Trophoblast cell (in vitro differentiated cells and primary cell): ENCODE measurements around the gene MLYCD.

Experiments
- DNase-seq, 2 donors: peaks; one replicate each; pipeline ENCODE4 v3.0.0-alpha.2; 2016
- H2AFZ ChIP-seq: 2 replicates; pipeline ENCODE4 v1.6.1; 2013; ENCODE audit warnings: low read length, moderate library complexity, mild to moderate bottlenecking; ENCODE audit not compliant: insufficient read depth, poor library complexity
- H2AK5ac ChIP-seq: 2 replicates; pipeline ENCODE4 v1.6.1; 2013; ENCODE audit warnings: mild to moderate bottlenecking, low read length
- H2BK120ac ChIP-seq: 2 replicates; pipeline ENCODE4 v1.6.1; 2013; ENCODE audit warnings: low read length, mild to moderate bottlenecking, moderate library complexity; ENCODE audit not compliant: insufficient read depth, poor library complexity
- H2BK12ac ChIP-seq: 2 replicates; pipeline ENCODE4 v1.6.1; 2013; ENCODE audit warnings: mild to moderate bottlenecking, low read length, moderate library complexity
- H2BK5ac ChIP-seq: 2 replicates; pipeline ENCODE4 v1.6.1; 2013; ENCODE audit warnings: low read length, low read depth, moderate library complexity, mild to moderate bottlenecking; ENCODE audit not compliant: poor library complexity
- H3K14ac ChIP-seq: 2 replicates; pipeline ENCODE4 v1.6.1; 2013; ENCODE audit warnings: mild to moderate bottlenecking, low read length
- H3K18ac ChIP-seq: 2 replicates; pipeline ENCODE4 v1.6.1; 2013; ENCODE audit warnings: mild to moderate bottlenecking, low read length
- H3K23ac ChIP-seq: 2 replicates; pipeline ENCODE4 v1.6.1; 2013; ENCODE audit warnings: low read length
- H3K27ac ChIP-seq: 2 replicates; pipeline ENCODE4 v1.5.1; 2013; ENCODE audit warnings: low read depth, mild to moderate bottlenecking, inconsistent platforms, low read length, moderate library complexity
- H3K27me3 ChIP-seq: 2 replicates; pipeline ENCODE4 v1.6.1; 2013; ENCODE audit warnings: inconsistent platforms, mild to moderate bottlenecking, low read length, moderate library complexity; ENCODE audit not compliant: insufficient read depth
- H3K36me3 ChIP-seq, 2 experiments: 1 replicate in 1 of 2; 2 replicates in 1 of 2; pipeline ENCODE4 v1.6.1; 2013; ENCODE audit warnings: low read length in 2 of 2, mild to moderate bottlenecking in 2 of 2, moderate library complexity in 1 of 2; ENCODE audit not compliant: insufficient read depth in 2 of 2, control insufficient read depth in 1 of 2
- H3K4ac ChIP-seq: 2 replicates; pipeline ENCODE4 v1.6.1; 2013; ENCODE audit warnings: low read depth, mild to moderate bottlenecking, low read length, moderate library complexity
- H3K4me1 ChIP-seq, 2 experiments: 1 replicate in 1 of 2; 2 replicates in 1 of 2; pipeline ENCODE4 v1.6.1; 2013; ENCODE audit warnings: low read length in 2 of 2, mild to moderate bottlenecking in 2 of 2, moderate library complexity in 1 of 2; ENCODE audit not compliant: insufficient read depth in 2 of 2, control insufficient read depth in 1 of 2
- H3K4me2 ChIP-seq: 2 replicates; pipeline ENCODE4 v1.6.1; 2013; ENCODE audit warnings: inconsistent platforms, mild to moderate bottlenecking, low read length, moderate library complexity
- H3K4me3 ChIP-seq: 2 replicates; pipeline ENCODE4 v1.5.1; 2013; ENCODE audit warnings: mild to moderate bottlenecking, low read depth, low read length, inconsistent platforms
- H3K79me1 ChIP-seq: one replicate; pipeline ENCODE4 v1.6.1; 2013; ENCODE audit warnings: low read length
- H3K79me2 ChIP-seq: 2 replicates; pipeline ENCODE4 v1.6.1; 2013; ENCODE audit warnings: low read length, mild to moderate bottlenecking; ENCODE audit not compliant: control insufficient read depth, insufficient read depth, poor library complexity
- H3K9ac ChIP-seq: 2 replicates; pipeline ENCODE4 v1.6.1; 2013; ENCODE audit warnings: mild to moderate bottlenecking, low read length
- H3K9me3 ChIP-seq: 2 replicates; pipeline ENCODE4 v1.6.1; 2013; ENCODE audit warnings: low read depth, mild to moderate bottlenecking, control low read depth, inconsistent platforms, low read length; ENCODE audit not compliant: insufficient read depth
- H4K12ac ChIP-seq: 2 replicates; pipeline ENCODE4 v1.6.1; 2013; ENCODE audit warnings: low read depth, mild to moderate bottlenecking, low read length, moderate library complexity
- H4K8ac ChIP-seq: 2 replicates; pipeline ENCODE4 v1.6.1; 2013; ENCODE audit warnings: low read depth, mild to moderate bottlenecking, low read length, moderate library complexity
- H4K91ac ChIP-seq: one replicate; pipeline ENCODE4 v1.6.1; 2013; ENCODE audit warnings: low read depth, mild to moderate bottlenecking, low read length, moderate library complexity
- WGBS: extraction: QIAGEN DNeasy Blood & Tissue Kit; methylation state at CpG from one replicate; pipeline ENCODE4 v1.1.7; 2013; ENCODE audit warnings: missing lambda C conversion rate; ENCODE audit not compliant: insufficient read length, insufficient coverage; ENCODE audit errors: extremely low coverage; 5-methylcytosine and 5-hydroxymethylcytosine counted together

MLYCD gene

DNA sequence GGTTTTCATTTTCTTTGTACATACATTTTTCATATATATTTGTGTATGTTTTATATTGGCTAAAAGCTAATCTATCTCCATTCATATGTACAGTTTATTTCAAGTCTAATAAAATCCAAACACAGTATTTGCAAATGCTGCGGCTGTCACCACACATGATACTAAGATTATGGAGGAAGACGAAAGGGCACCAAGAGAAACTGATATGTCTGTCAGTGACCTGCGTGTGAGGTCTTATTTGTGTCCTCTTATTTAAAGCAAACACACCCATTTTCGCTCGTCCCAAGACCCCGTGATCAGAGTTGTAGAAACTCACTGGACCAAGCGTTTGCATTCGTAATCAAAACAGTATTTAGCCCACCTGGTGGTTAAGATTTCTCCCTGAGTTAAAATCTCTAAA is 8.2 kb downstream of the MLYCD start:
- no peak overlapping the region for H3K4me2 ChIP-seq
- H4K91ac ChIP-seq: no peak overlapping the region
- no peak overlapping the region for H3K27ac ChIP-seq
- H3K23ac ChIP-seq: no peak overlapping the region
- H2AFZ ChIP-seq: no peak overlapping the region
- H3K4ac ChIP-seq: no peak overlapping the region
- H3K18ac ChIP-seq: no peak overlapping the region
- H3K14ac ChIP-seq: no peak overlapping the region
- no peak overlapping the region for H2AK5ac ChIP-seq
- no peak overlapping the region for H3K4me3 ChIP-seq
- peaks cover 3 to 5% of the 10 kb centered on the region in 2 experiments for H3K36me3 ChIP-seq
- no CpG with 5 or more reads among the region's 8 CpGs for WGBS
- no peaks in the 10 kb centered on the region for H3K79me1 ChIP-seq
- H2BK120ac ChIP-seq: no peak overlapping the region
- no peaks in the 10 kb centered on the region for H3K9me3 ChIP-seq
- H4K8ac ChIP-seq: no peak overlapping the region
- H3K79me2 ChIP-seq: no peaks in the 10 kb centered on the region
- H3K27me3 ChIP-seq: no peaks in the 10 kb centered on the region
- no peak overlapping the region for H2BK12ac ChIP-seq
- no peak overlapping the region for H3K9ac ChIP-seq
- H2BK5ac ChIP-seq: no peak overlapping the region
- H3K4me1 ChIP-seq: peaks cover 0 to 3% of the 10 kb centered on the region in 2 experiments
- no peak overlapping the region for H4K12ac ChIP-seq
- no peak for DNase-seq

DNA sequence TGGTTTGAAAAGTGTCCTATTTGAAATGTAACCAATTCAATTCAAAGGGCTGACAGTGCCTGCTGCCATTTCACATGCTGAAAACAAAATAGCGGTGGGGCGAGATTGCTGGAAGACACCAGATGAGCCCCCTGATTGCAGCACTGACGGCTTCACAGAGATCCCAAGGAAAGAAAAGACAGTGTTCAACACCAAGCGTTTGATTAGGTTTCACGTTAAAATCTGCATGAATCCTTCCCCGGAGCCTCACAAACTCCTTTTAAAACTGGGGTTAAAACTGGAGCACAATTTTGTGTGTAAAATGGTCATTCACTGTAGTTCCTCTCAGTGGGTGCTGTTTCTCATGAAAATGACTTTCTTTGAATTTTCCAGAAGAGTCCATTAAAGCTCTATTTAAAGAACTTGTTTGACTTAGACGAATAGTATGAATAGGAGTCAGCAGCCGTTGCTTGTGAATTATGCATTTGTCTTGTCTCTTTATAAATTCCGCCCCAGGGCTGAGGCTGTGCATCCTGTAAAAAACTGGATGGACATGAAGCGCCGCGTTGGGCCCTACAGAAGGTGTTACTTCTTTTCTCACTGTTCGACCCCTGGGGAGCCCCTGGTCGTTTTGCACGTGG is 8.8 kb downstream of the MLYCD start:
- H2BK12ac ChIP-seq: no peak overlapping the region
- no peak overlapping the region for H3K4me3 ChIP-seq
- H3K79me2 ChIP-seq: no peaks in the 10 kb centered on the region
- WGBS: no CpG with 5 or more reads among the region's 15 CpGs
- peaks cover 0 to 3% of the 10 kb centered on the region in 2 experiments for H3K4me1 ChIP-seq
- H4K8ac ChIP-seq: no peak overlapping the region
- no peak overlapping the region for H2AK5ac ChIP-seq
- no peak overlapping the region for H2BK120ac ChIP-seq
- H4K12ac ChIP-seq: no peak overlapping the region
- no peak overlapping the region for H3K23ac ChIP-seq
- no peaks in the 10 kb centered on the region for H3K79me1 ChIP-seq
- no peak overlapping the region for H3K18ac ChIP-seq
- peaks cover 3 to 12% of the 10 kb centered on the region in 2 experiments for H3K36me3 ChIP-seq
- no peak overlapping the region for H3K14ac ChIP-seq
- no peak overlapping the region for H2BK5ac ChIP-seq
- no peak overlapping the region for H3K27ac ChIP-seq
- no peak overlapping the region for H3K4ac ChIP-seq
- no peak overlapping the region for H4K91ac ChIP-seq
- H3K27me3 ChIP-seq: no peaks in the 10 kb centered on the region
- H3K9me3 ChIP-seq: no peaks in the 10 kb centered on the region
- H3K4me2 ChIP-seq: no peak overlapping the region
- H2AFZ ChIP-seq: no peak overlapping the region
- H3K9ac ChIP-seq: no peak overlapping the region
- DNase-seq: no peak

DNA sequence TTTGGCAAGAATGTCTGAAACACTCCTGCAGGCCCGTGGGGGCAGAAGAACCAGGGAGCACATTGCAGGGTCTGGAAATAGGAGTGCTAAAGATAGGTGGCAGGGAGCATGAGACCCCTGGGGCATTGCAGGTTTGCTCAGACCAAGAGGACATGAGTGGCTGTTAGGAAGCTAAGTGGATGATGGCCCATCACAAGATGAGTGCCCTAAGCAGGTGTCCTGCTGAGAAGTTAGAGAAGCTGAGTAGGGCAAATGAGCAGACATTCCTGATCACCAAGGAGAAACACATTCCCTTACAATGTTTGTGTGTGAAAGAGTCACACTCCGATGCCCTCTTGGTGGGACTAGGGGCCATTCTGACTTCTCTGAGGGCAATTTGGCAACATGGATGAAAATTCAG is 9.9 kb downstream of the MLYCD start:
- Histone ChIP-seq H3K4ac (no peak overlapping the region), H3K9ac (no peak overlapping the region), H2AK5ac (no peak overlapping the region), H3K79me1 (no peaks in the 10 kb centered on the region), H3K14ac (no peak overlapping the region), H3K79me2 (no peaks in the 10 kb centered on the region), H3K36me3 (peaks cover 3 to 13% of the 10 kb centered on the region in 2 experiments), H4K12ac (no peak overlapping the region), H4K8ac (no peak overlapping the region), H3K23ac (no peak overlapping the region), H2AFZ (no peak overlapping the region), H4K91ac (no peak overlapping the region), H3K4me3 (no peak overlapping the region), H2BK5ac (no peak overlapping the region), H2BK120ac (no peak overlapping the region), H3K27ac (no peak overlapping the region), H3K4me2 (no peak overlapping the region), H3K18ac (no peak overlapping the region), H3K4me1 (peaks cover 0 to 3% of the 10 kb centered on the region in 2 experiments), H3K9me3 (no peaks in the 10 kb centered on the region), H3K27me3 (no peaks in the 10 kb centered on the region), H2BK12ac (no peak overlapping the region)
- DNase-seq: no peak
- WGBS: no CpG with 5 or more reads among the region's 2 CpGs

DNA sequence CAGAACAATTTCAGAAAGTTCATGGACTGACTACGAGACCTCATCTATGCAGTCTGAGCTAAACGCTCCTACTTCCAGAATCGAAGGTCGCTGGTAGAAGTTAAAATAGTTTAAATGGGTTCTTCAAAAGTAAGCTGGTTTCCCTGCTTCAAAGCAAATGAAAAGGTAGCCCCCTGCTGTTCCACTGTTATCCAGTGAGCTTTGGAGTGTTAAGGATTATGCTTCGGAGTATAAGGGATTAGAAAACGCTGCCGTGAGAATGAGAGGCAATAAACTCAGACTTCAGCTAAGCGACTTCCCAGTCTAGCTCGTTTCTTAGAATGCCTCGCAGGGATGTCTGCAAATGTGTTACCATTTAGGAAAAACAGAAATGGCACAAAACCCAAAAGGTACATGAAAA is 12.4 kb downstream of the MLYCD start:
- H3K79me2 ChIP-seq: no peaks in the 10 kb centered on the region
- no peak overlapping the region for H3K18ac ChIP-seq
- no CpG with 5 or more reads among the region's 10 CpGs for WGBS

More for the DNA sequence above, 12.4 kb downstream of the MLYCD start:
- no peak overlapping the region for H2BK120ac ChIP-seq
- peaks cover 13 to 23% of the 10 kb centered on the region in 2 experiments for H3K36me3 ChIP-seq
- no peak overlapping the region for H2AFZ ChIP-seq
- no peak overlapping the region for H2AK5ac ChIP-seq
- H3K4me2 ChIP-seq: no peak overlapping the region
- H3K14ac ChIP-seq: no peak overlapping the region
- H3K9me3 ChIP-seq: peaks cover 2% of the 10 kb centered on the region
- no peak overlapping the region for H4K91ac ChIP-seq
- no peak overlapping the region for H3K4ac ChIP-seq
- no peak overlapping the region for H3K23ac ChIP-seq
- H3K79me1 ChIP-seq: no peaks in the 10 kb centered on the region
- H3K4me3 ChIP-seq: no peak overlapping the region
- H3K27me3 ChIP-seq: no peaks in the 10 kb centered on the region
- H3K9ac ChIP-seq: no peak overlapping the region
- H2BK12ac ChIP-seq: no peak overlapping the region
- H2BK5ac ChIP-seq: no peak overlapping the region
- DNase-seq: no peak
- H3K27ac ChIP-seq: no peak overlapping the region
- H4K8ac ChIP-seq: no peak overlapping the region
- peaks cover 0 to 3% of the 10 kb centered on the region in 2 experiments for H3K4me1 ChIP-seq
- no peak overlapping the region for H4K12ac ChIP-seq
